K562 (cell line): Measurements from ENCODE around the gene SH3BP4. TPM values are rescaled to one million over a fixed set of nuclear protein-coding genes. Genes with fewer than 3 reads are reported as not detected.

ENCODE experiments used
- ATAC-seq: fragments of 200-7000 bp; cut with Tn5 transposase; 3 replicates; pipeline ENCODE4 v1.9.1; 2020; ENCODE audit warnings: moderate library complexity
- BruUV-seq: library from RNA; stranded (reverse); fragments of 400-500 nt; replicated peaks from 2 replicates; lab custom pipeline; 2021; lab: Mats Ljungman, UMichigan
- CTCF ChIA-PET: fragments of 300-600 bp; formaldehyde crosslinking; extraction: SDS; loops from one replicate; lab custom pipeline; 2021; ENCODE audit warnings: low intra/inter-chr PET ratio; lab: Yijun Ruan, JAX
- POLR2A ChIA-PET: fragments of 300-600, 350-650 bp; sonication (Branson Sonifier 250); formaldehyde crosslinking; extraction: SDS; loops from one replicate; lab custom pipeline; 2021; ENCODE audit warnings: antibody characterized with exemption, inconsistent platforms; lab: Yijun Ruan, JAX
- DNase-seq, 4 experiments: peaks; one replicate each; pipeline versions ENCODE4 v3.0.0 to v3.0.0-alpha.2; 2011 to 2018; ENCODE audit warnings: low spot score in 3 of 4, mixed read lengths in 3 of 4; ENCODE audit errors: extremely low read depth in 1 of 4
- FAIRE-seq: peaks from 2 replicates; lab custom pipeline; 2011; peaks lifted over from hg19 to GRCh38; lab: Jason Lieb, UNC
- H2AFZ ChIP-seq: 2 replicates; pipeline ENCODE4 v1.6.0; 2011; ENCODE audit warnings: low read depth, low read length, control low read depth, inconsistent platforms
- H3K27ac ChIP-seq: fragments of 200-600 bp; 3 replicates; pipeline ENCODE4 v1.8.0; 2011; ENCODE audit warnings: low read depth, mild to moderate bottlenecking, control low read depth, inconsistent platforms, low read length, moderate library complexity, mixed read lengths; ENCODE audit errors: extremely low read depth
- H3K27me3 ChIP-seq, 2 experiments: fragments of 300-600 bp in 1 of 2; 2 replicates in 1 of 2; 3 replicates in 1 of 2; pipeline versions ENCODE4 v1.6.0 to v1.8.0; 2011; ENCODE audit warnings: inconsistent platforms in 2 of 2, low read length in 2 of 2, mild to moderate bottlenecking in 1 of 2, mixed read lengths in 1 of 2, moderate library complexity in 1 of 2; ENCODE audit not compliant: control insufficient read depth in 2 of 2, insufficient read depth in 2 of 2
- H3K36me3 ChIP-seq: fragments of 300-600 bp; 3 replicates; pipeline ENCODE4 v1.8.0; 2011; ENCODE audit warnings: mild to moderate bottlenecking, low read length, inconsistent platforms; ENCODE audit not compliant: control insufficient read depth, insufficient read depth
- H3K4me1 ChIP-seq, 2 experiments: fragments of 200-600 bp in 1 of 2; replicated peaks in 1 of 2; 2 replicates in 1 of 2; 3 replicates in 1 of 2; pipeline versions ENCODE4 v1.5.1 to v1.8.0; 2011; ENCODE audit warnings: inconsistent platforms in 2 of 2, low read length in 2 of 2, mild to moderate bottlenecking in 1 of 2, mixed read lengths in 1 of 2, moderate library complexity in 1 of 2; ENCODE audit not compliant: control insufficient read depth in 2 of 2, insufficient read depth in 2 of 2
- H3K4me2 ChIP-seq: 2 replicates; pipeline ENCODE4 v1.6.1; 2011; ENCODE audit warnings: low read length, control low read depth, inconsistent platforms, mixed read lengths; ENCODE audit not compliant: insufficient read depth
- H3K4me3 ChIP-seq: fragments of 200-600 bp; sonication (generic), shearing (Covaris generic); 2 replicates; pipeline ENCODE4 v1.5.1; 2016; ENCODE audit warnings: control low read depth, inconsistent platforms
- H3K79me2 ChIP-seq: fragments of 200-600 bp; 3 replicates; pipeline ENCODE4 v1.8.0; 2011; ENCODE audit warnings: low read length, inconsistent platforms; ENCODE audit not compliant: control insufficient read depth, insufficient read depth
- H3K9ac ChIP-seq, 2 experiments: 2 replicates each; pipeline versions ENCODE4 v1.6.0 to v1.6.1; 2011; ENCODE audit warnings: low read depth in 2 of 2, low read length in 2 of 2, control low read depth in 1 of 2, inconsistent platforms in 1 of 2, mild to moderate bottlenecking in 1 of 2, mixed read lengths in 1 of 2; ENCODE audit not compliant: insufficient read depth in 1 of 2
- H3K9me1 ChIP-seq: one replicate; pipeline ENCODE4 v1.6.0; 2011; ENCODE audit warnings: inconsistent platforms, mild to moderate bottlenecking, low read length, moderate library complexity; ENCODE audit not compliant: control insufficient read depth, insufficient read depth
- H3K9me3 ChIP-seq: replicated peaks from 2 replicates; pipeline ENCODE4 v1.5.1; 2011; ENCODE audit warnings: low read depth, low read length, inconsistent platforms; ENCODE audit not compliant: control insufficient read depth, insufficient read depth
- H4K20me1 ChIP-seq: replicated peaks from 2 replicates; pipeline ENCODE4 v1.6.1; 2011; ENCODE audit warnings: low read length, inconsistent platforms, mixed read lengths; ENCODE audit not compliant: control insufficient read depth, insufficient read depth
- FOXK2 ChIP-seq, 2 experiments: fragments of 450-650 bp; IDR thresholded peaks in 1 of 2; conservative IDR thresholded peaks in 1 of 2; 2 replicates each; pipeline ENCODE4 v1.6.1; 2016; ENCODE audit warnings: low read depth in 2 of 2, mild to moderate bottlenecking in 1 of 2
- HDAC6 ChIP-seq: IDR thresholded peaks from 2 replicates; pipeline ENCODE4 v1.6.1; 2012; ENCODE audit warnings: low read depth, mild to moderate bottlenecking, control low read depth, inconsistent platforms, low read length, moderate library complexity
- HEY1 ChIP-seq: fragments of 250-450 bp; sonication (Bioruptor Pico); IDR thresholded peaks from 2 replicates; pipeline ENCODE4 v1.5.0; 2020; ENCODE audit warnings: mild to moderate bottlenecking, moderate library complexity, borderline replicate concordance
- MCM7 ChIP-seq, 2 experiments: fragments of 450-650 bp; IDR thresholded peaks; 2 replicates each; pipeline ENCODE4 v1.6.1; 2016 to 2018
- SIN3B ChIP-seq: fragments of 450-650 bp; IDR thresholded peaks from 2 replicates; pipeline ENCODE4 v1.6.1; 2017; ENCODE audit warnings: low read depth, mild to moderate bottlenecking, moderate library complexity
- SIX5 ChIP-seq, 2 experiments: IDR thresholded peaks; 2 replicates each; pipeline ENCODE4 v1.6.1; 2011; ENCODE audit warnings: low read length in 2 of 2, borderline replicate concordance in 1 of 2, low read depth in 1 of 2, mild to moderate bottlenecking in 1 of 2, moderate library complexity in 1 of 2; ENCODE audit not compliant: insufficient read depth in 1 of 2
- TCF15 ChIP-seq: fragments of 250-450 bp; sonication (Bioruptor Pico); IDR thresholded peaks from 2 replicates; pipeline ENCODE4 v1.8.0; 2022; ENCODE audit warnings: moderate library complexity, mild to moderate bottlenecking, inconsistent platforms
- TCF7 ChIP-seq: sonication (generic); IDR thresholded peaks from 2 replicates; pipeline ENCODE4 v1.6.1; 2016; ENCODE audit warnings: antibody characterized with exemption, borderline replicate concordance
- ZFP30 ChIP-seq: fragments of 250-450 bp; sonication (Bioruptor Pico); IDR thresholded peaks from 2 replicates; pipeline ENCODE4 v1.8.0; 2022; ENCODE audit warnings: moderate library complexity, mild to moderate bottlenecking, inconsistent platforms, borderline replicate concordance
- ZNF263 ChIP-seq: sonication (generic); formaldehyde crosslinking; IDR thresholded peaks from 2 replicates; pipeline ENCODE4 v1.8.0; 2022; ENCODE audit warnings: mild to moderate bottlenecking, missing genetic modification reagents, borderline replicate concordance
- ZNF584 ChIP-seq: fragments of 200-800 bp; sonication (Bioruptor generic); IDR thresholded peaks from 2 replicates; pipeline ENCODE4 v1.6.1; 2016; ENCODE audit warnings: low read depth, mild to moderate bottlenecking, missing genetic modification characterization, missing compliant biosample characterization
- WGBS: fragments of 100-300 bp; shearing (Covaris generic); methylation state at CpG from one replicate; pipeline ENCODE4 v1.1.6; 2016; ENCODE audit warnings: low coverage, mixed read lengths; ENCODE audit not compliant: insufficient coverage; ENCODE audit errors: missing lambda C conversion rate; 5-methylcytosine and 5-hydroxymethylcytosine counted together
- in situ Hi-C: fragments of 300-500 bp; cut with MboI; formaldehyde crosslinking; loops from 4 replicates; pipeline ENCODE4 v1.15.0; 2018; ENCODE audit warnings: inconsistent platforms, mixed read lengths
- intact Hi-C: fragments of 100-400 bp; cut with micrococcal nuclease; formaldehyde crosslinking; loops from 2 replicates; pipeline ENCODE4 v1.14.2; 2022
- polyA plus RNA-seq, 8 experiments: library from polyadenylated mRNA; depleted of rRNA in 4 of 8; stranded (reverse) in 5 of 8; unstranded in 3 of 8; fragments of >200 nt; fragmentation: Nextera tagmentation in 2 of 8; fragmentation: Illumina TruSeq in 1 of 8; extraction: Ambion mirVana in 2 of 8; extraction: Trizol in 1 of 8; gene quantifications; 2 replicates each; pipeline versions ENCODE4 v1.2.1 to v1.2.3, GENCODE V29; 2011 to 2014; ENCODE audit warnings: inconsistent platforms in 1 of 8, missing spikeins in 1 of 8
- total RNA-seq, 7 experiments: library from RNA; depleted of rRNA in 6 of 7; stranded (reverse); fragments of >200 nt in 6 of 7; fragmentation: Illumina TruSeq in 2 of 7; extraction: Trizol in 2 of 7; gene quantifications; 2 replicates each; pipeline versions ENCODE4 v1.2.1 to v1.2.3, GENCODE V29; 2011 to 2021; ENCODE audit warnings: low replicate concordance in 1 of 7
- TF ChIP-seq, protein P1 (sequence below): sonication (generic); formaldehyde crosslinking; IDR thresholded peaks from 2 replicates; pipeline ENCODE4 v1.8.0; 2022; ENCODE audit warnings: mild to moderate bottlenecking, missing genetic modification reagents

The SH3BP4 gene
- total and polyA plus RNA-seq, 9 of the 15 experiments (the other 6 are each of a cell fraction or from before 2014, with no cell fraction given) = 0.03 to 0.28 (median 0.27) TPM; not detected in 6

DNA sequence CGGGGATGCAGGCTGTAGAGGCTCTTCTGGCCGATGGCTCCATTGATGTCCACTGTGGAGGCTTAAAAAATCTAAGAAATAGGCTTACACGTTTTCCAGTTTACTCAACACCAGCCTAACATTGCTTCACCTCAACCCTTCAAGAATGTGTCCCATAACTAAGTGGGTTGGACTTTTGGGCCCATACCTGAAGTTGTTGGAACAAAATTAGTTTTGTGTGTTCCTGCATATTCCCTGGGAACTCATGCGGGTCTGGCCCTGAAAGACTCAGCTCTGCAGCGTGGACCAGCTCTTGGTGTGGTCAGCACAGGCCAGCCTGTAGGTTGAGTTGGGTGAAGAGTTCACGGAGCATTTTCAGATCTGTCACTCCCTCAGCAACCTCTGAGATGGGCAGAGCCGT is 38.5 kb downstream of the SH3BP4 start:
- no peaks in the 10 kb centered on the region for H3K4me1 ChIP-seq
- 0% methylated on average over 4 of the region's 7 CpGs for WGBS
- no peak for ATAC-seq
- BruUV-seq = no TSS peak
- no peak overlapping the region for H2AFZ ChIP-seq
- no peak for FAIRE-seq
- peaks cover 0 to 38% of the 10 kb centered on the region in 2 experiments; a peak in 4 of 5 replicates for H3K27me3 ChIP-seq
- DNase-seq = no peak
- CTCF ChIA-PET = no interaction called here
- TF ChIP-seq SIN3B (no peak), TCF15 (CRISPR knock-in tag) (no peak), MCM7 (IDR thresholded peaks at IDR 0.05) (no peak), SIX5 (IDR thresholded peaks at IDR 0.05; ENCODE audit: borderline replicate concordance in 1 of 2, insufficient read depth in 1 of 2, low read depth in 1 of 2, low read length in 2 of 2) (no peak), ZNF584 (no peak)
- POLR2A ChIA-PET = no interaction called here
- no peaks in the 10 kb centered on the region for H3K36me3 ChIP-seq
- in situ Hi-C loops = no loop called here
- no peaks in the 10 kb centered on the region for H3K9me1 ChIP-seq
- H3K27ac ChIP-seq = no peak overlapping the region
- no peak overlapping the region for H3K4me3 ChIP-seq
- H3K79me2 ChIP-seq = no peaks in the 10 kb centered on the region
- no peak overlapping the region for H3K4me2 ChIP-seq
- H3K9me3 ChIP-seq = no peaks in the 10 kb centered on the region
- H4K20me1 ChIP-seq = no peaks in the 10 kb centered on the region
- intact Hi-C loops = no loop called here
- no peak overlapping the region for H3K9ac ChIP-seq

DNA sequence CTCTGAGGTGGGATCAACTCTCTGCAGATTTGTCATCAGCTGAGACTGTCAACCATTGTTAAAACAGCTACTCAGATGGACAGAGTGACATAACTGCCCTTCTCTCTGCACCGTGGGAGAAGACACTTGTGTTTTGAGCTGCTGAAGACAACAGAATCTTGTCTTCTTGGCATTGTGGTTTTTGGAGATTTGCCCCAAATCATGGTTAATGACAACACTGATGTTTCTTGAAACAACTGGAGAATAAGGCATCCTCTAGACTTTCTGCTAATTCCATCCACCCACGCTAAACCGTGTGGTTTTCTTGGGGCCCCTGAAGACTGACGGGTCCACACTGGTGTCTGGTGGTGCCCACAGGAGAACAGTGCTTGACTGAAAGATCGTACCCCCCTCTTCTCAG is 39.5 kb downstream of the SH3BP4 start:
- WGBS = 0% methylated on average over 4 of the region's 5 CpGs
- CTCF ChIA-PET = no interaction called here
- peaks cover 0 to 45% of the 10 kb centered on the region in 2 experiments; a peak in 4 of 5 replicates for H3K27me3 ChIP-seq
- H3K4me3 ChIP-seq = no peak overlapping the region
- H3K9me3 ChIP-seq = no peaks in the 10 kb centered on the region
- no peak overlapping the region for H3K27ac ChIP-seq
- no peaks in the 10 kb centered on the region for H4K20me1 ChIP-seq
- no peaks in the 10 kb centered on the region for H3K9me1 ChIP-seq
- no peak for DNase-seq
- intact Hi-C loops (no loop called here), in situ Hi-C loops (no loop called here)
- no peaks in the 10 kb centered on the region for H3K79me2 ChIP-seq
- no peak for ATAC-seq
- no peak overlapping the region for H3K9ac ChIP-seq
- no peak overlapping the region for H3K4me2 ChIP-seq
- no peaks in the 10 kb centered on the region for H3K4me1 ChIP-seq
- H2AFZ ChIP-seq = no peak overlapping the region
- TF ChIP-seq, protein P1, sequence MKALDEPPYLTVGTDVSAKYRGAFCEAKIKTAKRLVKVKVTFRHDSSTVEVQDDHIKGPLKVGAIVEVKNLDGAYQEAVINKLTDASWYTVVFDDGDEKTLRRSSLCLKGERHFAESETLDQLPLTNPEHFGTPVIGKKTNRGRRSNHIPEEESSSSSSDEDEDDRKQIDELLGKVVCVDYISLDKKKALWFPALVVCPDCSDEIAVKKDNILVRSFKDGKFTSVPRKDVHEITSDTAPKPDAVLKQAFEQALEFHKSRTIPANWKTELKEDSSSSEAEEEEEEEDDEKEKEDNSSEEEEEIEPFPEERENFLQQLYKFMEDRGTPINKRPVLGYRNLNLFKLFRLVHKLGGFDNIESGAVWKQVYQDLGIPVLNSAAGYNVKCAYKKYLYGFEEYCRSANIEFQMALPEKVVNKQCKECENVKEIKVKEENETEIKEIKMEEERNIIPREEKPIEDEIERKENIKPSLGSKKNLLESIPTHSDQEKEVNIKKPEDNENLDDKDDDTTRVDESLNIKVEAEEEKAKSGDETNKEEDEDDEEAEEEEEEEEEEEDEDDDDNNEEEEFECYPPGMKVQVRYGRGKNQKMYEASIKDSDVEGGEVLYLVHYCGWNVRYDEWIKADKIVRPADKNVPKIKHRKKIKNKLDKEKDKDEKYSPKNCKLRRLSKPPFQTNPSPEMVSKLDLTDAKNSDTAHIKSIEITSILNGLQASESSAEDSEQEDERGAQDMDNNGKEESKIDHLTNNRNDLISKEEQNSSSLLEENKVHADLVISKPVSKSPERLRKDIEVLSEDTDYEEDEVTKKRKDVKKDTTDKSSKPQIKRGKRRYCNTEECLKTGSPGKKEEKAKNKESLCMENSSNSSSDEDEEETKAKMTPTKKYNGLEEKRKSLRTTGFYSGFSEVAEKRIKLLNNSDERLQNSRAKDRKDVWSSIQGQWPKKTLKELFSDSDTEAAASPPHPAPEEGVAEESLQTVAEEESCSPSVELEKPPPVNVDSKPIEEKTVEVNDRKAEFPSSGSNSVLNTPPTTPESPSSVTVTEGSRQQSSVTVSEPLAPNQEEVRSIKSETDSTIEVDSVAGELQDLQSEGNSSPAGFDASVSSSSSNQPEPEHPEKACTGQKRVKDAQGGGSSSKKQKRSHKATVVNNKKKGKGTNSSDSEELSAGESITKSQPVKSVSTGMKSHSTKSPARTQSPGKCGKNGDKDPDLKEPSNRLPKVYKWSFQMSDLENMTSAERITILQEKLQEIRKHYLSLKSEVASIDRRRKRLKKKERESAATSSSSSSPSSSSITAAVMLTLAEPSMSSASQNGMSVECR (CRISPR knock-in tag) = no peak
- TF ChIP-seq HEY1 (no peak), ZNF263 (no peak), HDAC6 (no peak), TCF7 (no peak), ZFP30 (CRISPR knock-in tag) (no peak), FOXK2 (conservative IDR thresholded peaks at IDR 0.05 in 1 of 2, IDR thresholded peaks at IDR 0.05 in 1 of 2; ENCODE audit: low read depth in 2 of 2) (no peak)
- no TSS peak for BruUV-seq
- POLR2A ChIA-PET = interaction anchor here (1.2 kb wide), 1 partner anchor 11 kb away, joined by 4 read pairs; no protein-coding TSS in a partner anchor
- FAIRE-seq = no peak
- H3K36me3 ChIP-seq = no peaks in the 10 kb centered on the region
